KMS-11 (cell line): ENCODE data around the gene SPEF2.

Source experiments
- H2AFZ ChIP-seq: fragments of 200-600 bp; sonication (generic); 2 replicates; pipeline ENCODE4 v1.6.1; 2016; ENCODE audit warnings: antibody characterized with exemption, mixed run types, low read depth
- H3K27ac ChIP-seq: fragments of 200-600 bp; sonication (generic); 2 replicates; pipeline ENCODE4 v1.6.1; 2016; ENCODE audit warnings: mild to moderate bottlenecking, mixed run types
- H3K27me3 ChIP-seq: fragments of 200-600 bp; sonication (generic); 2 replicates; pipeline ENCODE4 v1.6.1; 2017; ENCODE audit warnings: mild to moderate bottlenecking, low read depth, mixed run types, moderate library complexity; ENCODE audit not compliant: insufficient read depth
- H3K36me3 ChIP-seq: fragments of 200-600 bp; sonication (generic); 2 replicates; pipeline ENCODE4 v1.6.1; 2017; ENCODE audit warnings: mild to moderate bottlenecking, mixed run types; ENCODE audit not compliant: insufficient read depth
- H3K4me1 ChIP-seq: fragments of 200-600 bp; sonication (generic); 2 replicates; pipeline ENCODE4 v1.6.1; 2016; ENCODE audit warnings: mild to moderate bottlenecking, low read depth, mixed run types; ENCODE audit not compliant: poor library complexity, severe bottlenecking
- H3K4me2 ChIP-seq: fragments of 200-600 bp; sonication (generic); 2 replicates; pipeline ENCODE4 v1.7.0; 2016; ENCODE audit warnings: mild to moderate bottlenecking, mixed run types
- H3K4me3 ChIP-seq: fragments of 200-600 bp; sonication (generic); IDR thresholded peaks from 2 replicates; pipeline ENCODE4 v1.6.1; 2017; ENCODE audit warnings: low read depth, low read length, mixed read lengths; ENCODE audit not compliant: insufficient read depth
- H3K79me2 ChIP-seq: fragments of 200-600 bp; sonication (generic); 2 replicates; pipeline ENCODE4 v1.6.1; 2016; ENCODE audit warnings: low read depth, mixed run types; ENCODE audit not compliant: insufficient read depth
- H3K9ac ChIP-seq: fragments of 200-600 bp; sonication (generic); 2 replicates; pipeline ENCODE4 v1.6.1; 2016; ENCODE audit warnings: mild to moderate bottlenecking, mixed run types
- H4K20me1 ChIP-seq: fragments of 200-600 bp; sonication (generic); 2 replicates; pipeline ENCODE4 v1.6.1; 2016; ENCODE audit warnings: mild to moderate bottlenecking, mixed run types; ENCODE audit not compliant: insufficient read depth
- CTCF ChIP-seq: fragments of 200-600 bp; sonication (generic); conservative IDR thresholded peaks from 2 replicates; pipeline ENCODE4 v1.6.1; 2017; ENCODE audit warnings: low read depth, mild to moderate bottlenecking, antibody characterized with exemption, low read length, moderate library complexity, mixed read lengths

Gene SPEF2

GRCh38 chr5:35863159-35863558 lies 245.5 kb downstream of the SPEF2 start:
- Histone ChIP-seq H3K4me1 (no peaks in the 10 kb centered on the region), H3K4me3 (no peak overlapping the region), H3K9ac (no peak overlapping the region), H2AFZ (no peak overlapping the region), H4K20me1 (no peaks in the 10 kb centered on the region), H3K79me2 (no peaks in the 10 kb centered on the region), H3K27ac (no peak overlapping the region), H3K36me3 (no peaks in the 10 kb centered on the region), H3K4me2 (no peak overlapping the region), H3K27me3 (no peaks in the 10 kb centered on the region)
- TF ChIP-seq CTCF, result no peak
